IgD-negative memory B cell (primary cell): Measurements from ENCODE around the gene CERS1. TPM values are rescaled to one million over a fixed set of nuclear protein-coding genes. Genes with fewer than 3 reads are reported as not detected.

Experiments used
- H3K27ac Mint-ChIP-seq, 3 donors: one replicate each; pipeline ENCODE4 v1.8.0; 2020 to 2022; ENCODE audit warnings: mild to moderate bottlenecking in 3 of 3, mixed read lengths in 3 of 3, moderate library complexity in 1 of 3
- H3K27me3 Mint-ChIP-seq: one replicate; pipeline ENCODE4 v1.8.0; 2021; ENCODE audit warnings: mixed read lengths
- H3K36me3 Mint-ChIP-seq: one replicate; pipeline ENCODE4 v1.8.0; 2020; ENCODE audit warnings: mild to moderate bottlenecking, mixed read lengths
- H3K4me1 Mint-ChIP-seq, 3 donors: one replicate each; pipeline ENCODE4 v1.8.0; 2020 to 2022; ENCODE audit warnings: mixed read lengths in 3 of 3, mild to moderate bottlenecking in 1 of 3
- H3K4me3 Mint-ChIP-seq, 4 donors: one replicate each; pipeline ENCODE4 v1.8.0; 2020 to 2022; ENCODE audit warnings: mild to moderate bottlenecking in 4 of 4, mixed read lengths in 4 of 4, moderate library complexity in 3 of 4
- H3K9me3 Mint-ChIP-seq, 3 donors: one replicate each; pipeline ENCODE4 v1.8.0; 2020 to 2021; ENCODE audit warnings: mixed read lengths in 3 of 3, mild to moderate bottlenecking in 1 of 3
- polyA plus RNA-seq: library from polyadenylated mRNA; unstranded; fragments of 300-500 nt; fragmentation: Illumina TruSeq; gene quantifications from one replicate; pipeline ENCODE4 v1.2.3, GENCODE V29; 2021

CERS1 gene
- polyA plus RNA-seq, 1 donor from 2014 or later: not detected

- no peak overlapping the region for H3K4me3 Mint-ChIP-seq
- no peaks in the 10 kb centered on the region for H3K36me3 Mint-ChIP-seq
- peak overlapping the region in 1 of 3 donors; percentile 46 for H3K27ac Mint-ChIP-seq
- H3K27me3 Mint-ChIP-seq: no peaks in the 10 kb centered on the region
- H3K9me3 Mint-ChIP-seq: no peaks in the 10 kb centered on the region
- H3K4me1 Mint-ChIP-seq: peaks cover 9 to 18% (median 11%) of the 10 kb centered on the region in 3 donors
Measured at GRCh38 chr19:18865106-18865972, 30.6 kb downstream of the CERS1 start.

DNA sequence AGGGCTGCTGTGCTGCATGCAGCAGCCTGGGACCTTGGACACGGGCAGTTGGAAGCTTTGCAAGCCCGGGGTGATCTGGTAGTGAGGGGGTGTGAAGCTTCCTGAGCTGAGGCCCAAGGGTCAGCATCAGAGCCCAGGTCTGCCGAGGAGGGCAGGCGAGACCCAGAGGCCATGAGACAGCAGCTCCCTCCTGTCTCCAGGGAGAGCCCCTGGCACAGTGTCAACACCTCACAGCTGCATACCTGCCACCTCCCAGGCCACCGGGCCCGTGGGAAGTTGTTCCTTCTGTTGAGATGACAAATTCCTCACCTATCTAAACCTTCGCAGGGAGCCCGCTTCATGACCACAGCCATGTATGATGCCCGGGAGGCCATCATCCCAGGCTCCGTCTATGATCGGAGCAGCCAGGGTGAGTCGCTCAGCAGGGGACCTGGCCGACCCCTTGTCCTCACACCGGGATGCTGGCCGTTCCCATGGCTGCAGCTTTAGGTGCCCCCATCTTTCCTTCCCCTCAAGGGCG, 32.1 kb downstream of the CERS1 start:
- peaks cover 8 to 20% (median 11%) of the 10 kb centered on the region in 3 donors for H3K4me1 Mint-ChIP-seq
- no peaks in the 10 kb centered on the region for H3K9me3 Mint-ChIP-seq
- H3K27ac Mint-ChIP-seq: no peak overlapping the region
- no peaks in the 10 kb centered on the region for H3K36me3 Mint-ChIP-seq
- no peak overlapping the region for H3K4me3 Mint-ChIP-seq
- H3K27me3 Mint-ChIP-seq: no peaks in the 10 kb centered on the region

DNA sequence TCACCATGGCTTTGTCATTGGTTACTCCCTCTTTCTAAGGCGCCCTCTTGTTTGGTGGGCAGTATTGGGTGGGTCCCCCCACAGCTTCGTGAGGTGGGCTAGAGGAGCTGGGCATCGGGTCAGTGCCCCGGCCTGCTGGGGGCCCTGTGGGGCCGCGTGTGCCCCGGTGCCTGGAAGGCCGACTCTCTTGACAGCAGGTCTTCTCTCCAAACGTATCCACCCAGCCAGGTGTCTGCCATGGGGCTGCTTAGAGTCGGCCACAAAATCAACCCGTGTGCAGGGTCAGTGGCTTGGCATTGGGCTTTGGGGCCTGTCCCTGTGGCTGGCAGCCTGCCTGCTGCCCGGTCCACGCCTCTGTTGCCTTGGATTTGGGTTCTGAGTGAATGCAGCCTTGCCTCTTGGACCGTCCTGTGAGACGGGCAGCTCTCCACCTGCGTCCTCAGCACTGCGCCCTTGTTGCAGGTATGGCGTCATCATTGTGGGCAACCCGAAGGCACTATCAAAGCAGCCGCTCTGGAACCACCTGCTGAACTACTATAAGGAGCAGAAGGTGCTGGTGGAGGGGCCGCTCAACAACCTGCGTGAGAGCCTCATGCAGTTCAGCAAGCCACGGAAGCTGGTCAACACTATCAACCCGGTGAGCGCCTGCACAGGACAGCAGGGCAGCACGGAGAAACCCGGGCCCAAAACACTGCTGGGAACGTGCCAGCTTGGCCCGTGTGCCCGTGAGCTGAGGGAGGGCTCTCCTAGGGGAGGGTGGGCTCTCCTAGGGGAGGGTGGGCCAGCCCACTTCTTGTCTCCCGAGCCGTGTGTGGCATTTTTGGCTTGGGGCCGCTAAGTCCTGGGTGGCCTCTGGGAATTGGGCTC, 32.7 kb downstream of the CERS1 start:
- H3K36me3 Mint-ChIP-seq: no peaks in the 10 kb centered on the region
- H3K4me3 Mint-ChIP-seq: no peak overlapping the region
- H3K27me3 Mint-ChIP-seq: no peaks in the 10 kb centered on the region
- peaks cover 8 to 20% (median 11%) of the 10 kb centered on the region in 3 donors for H3K4me1 Mint-ChIP-seq
- peak overlapping the region in 1 of 3 donors; percentile 43 for H3K27ac Mint-ChIP-seq
- H3K9me3 Mint-ChIP-seq: no peaks in the 10 kb centered on the region

DNA sequence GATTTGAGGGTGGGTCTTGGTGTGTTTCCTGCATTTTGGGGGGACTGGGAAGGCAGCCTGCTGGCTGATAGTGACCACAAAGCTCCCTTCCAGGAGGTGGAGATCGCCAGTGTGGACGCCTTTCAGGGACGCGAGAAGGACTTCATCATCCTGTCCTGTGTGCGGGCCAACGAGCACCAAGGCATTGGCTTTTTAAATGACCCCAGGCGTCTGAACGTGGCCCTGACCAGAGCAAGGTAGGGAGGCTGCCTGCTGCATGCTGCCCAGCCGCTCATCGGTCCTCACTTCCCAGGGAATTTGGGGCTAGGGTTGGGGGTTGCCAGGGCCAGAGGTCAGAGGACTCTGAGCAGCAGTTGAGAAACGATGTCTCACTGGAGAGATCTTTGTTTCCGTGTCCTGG, 34.0 kb downstream of the CERS1 start:
- H3K27ac Mint-ChIP-seq: no peak overlapping the region
- H3K27me3 Mint-ChIP-seq: no peaks in the 10 kb centered on the region
- H3K4me3 Mint-ChIP-seq: no peak overlapping the region
- H3K9me3 Mint-ChIP-seq: no peaks in the 10 kb centered on the region
- peaks cover 8 to 20% (median 11%) of the 10 kb centered on the region in 3 donors for H3K4me1 Mint-ChIP-seq
- H3K36me3 Mint-ChIP-seq: no peaks in the 10 kb centered on the region

DNA sequence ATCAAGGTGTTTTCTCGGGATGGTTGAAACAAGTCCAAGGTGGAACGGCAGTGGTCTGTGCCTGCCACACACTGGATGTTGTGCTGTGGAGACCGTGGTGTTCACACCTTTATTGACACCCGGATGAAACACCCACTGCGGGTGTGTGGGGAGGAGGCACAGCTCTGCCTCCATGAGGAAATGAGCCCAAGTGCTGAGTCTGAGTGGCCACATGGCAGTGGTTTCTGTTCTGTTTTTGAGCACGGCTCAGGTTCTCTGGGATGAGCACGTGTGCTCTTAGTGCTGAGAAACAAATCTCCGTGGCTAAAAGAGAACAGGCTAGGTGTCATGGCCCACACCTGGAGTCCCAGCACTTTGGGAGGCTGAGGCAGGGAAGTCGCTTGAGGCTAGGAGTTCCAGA, 34.7 kb downstream of the CERS1 start:
- Mint-ChIP-seq H3K27ac (peak overlapping the region; percentile 27 to 73 (median 53)), H3K27me3 (no peaks in the 10 kb centered on the region), H3K4me1 (peaks cover 8 to 18% (median 11%) of the 10 kb centered on the region in 3 donors), H3K36me3 (no peaks in the 10 kb centered on the region), H3K4me3 (peak overlapping the region in 2 of 4 donors; percentile 20 to 63), H3K9me3 (no peaks in the 10 kb centered on the region)

DNA sequence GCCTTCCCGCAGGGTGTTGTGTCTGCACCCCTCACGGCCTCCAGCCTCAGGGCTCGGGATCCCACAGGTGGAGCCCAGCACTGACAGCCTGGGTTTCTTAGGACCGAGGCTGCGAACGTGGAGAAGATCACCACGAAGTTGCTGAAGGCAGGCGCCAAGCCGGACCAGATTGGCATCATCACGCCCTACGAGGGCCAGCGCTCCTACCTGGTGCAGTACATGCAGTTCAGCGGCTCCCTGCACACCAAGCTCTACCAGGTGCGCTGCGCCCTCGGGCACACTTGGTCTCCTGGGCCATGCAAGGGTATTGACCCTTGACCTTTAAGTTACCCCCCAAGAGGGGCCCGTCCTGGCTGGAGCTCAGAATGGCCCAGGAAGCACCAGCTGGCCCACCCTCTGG, 35.2 kb downstream of the CERS1 start:
- H3K27me3 Mint-ChIP-seq: no peaks in the 10 kb centered on the region
- H3K4me3 Mint-ChIP-seq: peak overlapping the region in 1 of 4 donors; percentile 47
- H3K27ac Mint-ChIP-seq: peak overlapping the region in 1 of 3 donors; percentile 73
- H3K36me3 Mint-ChIP-seq: no peaks in the 10 kb centered on the region
- H3K9me3 Mint-ChIP-seq: no peaks in the 10 kb centered on the region
- peaks cover 8 to 18% (median 11%) of the 10 kb centered on the region in 3 donors for H3K4me1 Mint-ChIP-seq

- Mint-ChIP-seq H3K9me3 (no peaks in the 10 kb centered on the region), H3K27me3 (no peaks in the 10 kb centered on the region), H3K27ac (no peak overlapping the region), H3K4me3 (no peak overlapping the region), H3K4me1 (peaks cover 8 to 18% (median 11%) of the 10 kb centered on the region in 3 donors), H3K36me3 (no peaks in the 10 kb centered on the region)
Measured at GRCh38 chr19:18860302-18860700, 35.7 kb downstream of the CERS1 start.

- Mint-ChIP-seq H3K36me3 (no peaks in the 10 kb centered on the region), H3K4me1 (peaks cover 8 to 18% (median 11%) of the 10 kb centered on the region in 3 donors), H3K9me3 (no peaks in the 10 kb centered on the region), H3K4me3 (no peak overlapping the region), H3K27me3 (no peaks in the 10 kb centered on the region), H3K27ac (no peak overlapping the region)
Measured at GRCh38 chr19:18859676-18860301, 36.2 kb downstream of the CERS1 start.

- Mint-ChIP-seq H3K27me3 (no peaks in the 10 kb centered on the region), H3K36me3 (peaks cover 2% of the 10 kb centered on the region), H3K4me3 (peak overlapping the region in 1 of 4 donors; percentile 65), H3K27ac (no peak overlapping the region), H3K4me1 (peaks cover 8 to 18% (median 11%) of the 10 kb centered on the region in 3 donors), H3K9me3 (no peaks in the 10 kb centered on the region)
Measured at GRCh38 chr19:18858906-18859646, 36.9 kb downstream of the CERS1 start.

- Mint-ChIP-seq H3K9me3 (no peaks in the 10 kb centered on the region), H3K27me3 (no peaks in the 10 kb centered on the region), H3K36me3 (peaks cover 4% of the 10 kb centered on the region), H3K27ac (no peak overlapping the region), H3K4me3 (no peak overlapping the region), H3K4me1 (peaks cover 8 to 16% (median 11%) of the 10 kb centered on the region in 3 donors)
Measured at GRCh38 chr19:18857223-18857622, 38.7 kb downstream of the CERS1 start.

DNA sequence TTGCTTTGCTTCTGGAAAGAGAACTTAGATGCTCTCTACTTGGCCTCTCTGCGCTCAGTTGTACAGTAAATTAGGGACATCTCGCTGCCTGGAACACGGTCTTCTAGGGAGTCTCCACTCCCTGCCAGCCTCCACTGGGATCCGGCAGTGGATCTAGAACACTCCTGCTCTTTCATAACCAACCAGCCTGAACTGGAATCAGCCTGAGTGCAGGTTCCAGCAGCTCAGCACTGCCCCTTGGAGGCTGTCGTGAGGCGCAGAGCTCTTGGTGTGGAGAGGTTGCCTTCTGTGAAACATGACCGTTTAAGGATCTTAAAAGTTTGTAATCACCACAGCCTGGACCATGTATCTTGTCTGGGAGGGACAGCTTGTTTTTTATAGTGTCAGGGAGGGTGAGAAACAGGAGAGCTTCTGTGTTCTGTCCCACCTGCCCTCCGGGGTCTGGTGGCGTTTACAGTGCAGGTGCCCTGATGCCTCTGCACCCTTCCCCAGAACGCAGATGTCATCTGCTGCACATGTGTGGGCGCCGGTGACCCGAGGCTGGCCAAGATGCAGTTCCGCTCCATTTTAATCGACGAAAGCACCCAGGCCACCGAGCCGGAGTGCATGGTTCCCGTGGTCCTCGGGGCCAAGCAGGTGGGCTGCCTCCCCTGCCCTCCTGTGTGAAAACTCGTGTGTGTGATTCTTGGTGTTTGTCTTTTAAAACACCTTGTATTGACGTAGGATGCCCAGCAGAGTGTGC, 39.4 kb downstream of the CERS1 start:
- H3K4me1 Mint-ChIP-seq: peaks cover 8 to 14% (median 11%) of the 10 kb centered on the region in 3 donors
- no peaks in the 10 kb centered on the region for H3K9me3 Mint-ChIP-seq
- peaks cover 4% of the 10 kb centered on the region for H3K36me3 Mint-ChIP-seq
- H3K27me3 Mint-ChIP-seq: no peaks in the 10 kb centered on the region
- peak overlapping the region in 2 of 3 donors; percentile 35 for H3K27ac Mint-ChIP-seq
- no peak overlapping the region for H3K4me3 Mint-ChIP-seq

DNA sequence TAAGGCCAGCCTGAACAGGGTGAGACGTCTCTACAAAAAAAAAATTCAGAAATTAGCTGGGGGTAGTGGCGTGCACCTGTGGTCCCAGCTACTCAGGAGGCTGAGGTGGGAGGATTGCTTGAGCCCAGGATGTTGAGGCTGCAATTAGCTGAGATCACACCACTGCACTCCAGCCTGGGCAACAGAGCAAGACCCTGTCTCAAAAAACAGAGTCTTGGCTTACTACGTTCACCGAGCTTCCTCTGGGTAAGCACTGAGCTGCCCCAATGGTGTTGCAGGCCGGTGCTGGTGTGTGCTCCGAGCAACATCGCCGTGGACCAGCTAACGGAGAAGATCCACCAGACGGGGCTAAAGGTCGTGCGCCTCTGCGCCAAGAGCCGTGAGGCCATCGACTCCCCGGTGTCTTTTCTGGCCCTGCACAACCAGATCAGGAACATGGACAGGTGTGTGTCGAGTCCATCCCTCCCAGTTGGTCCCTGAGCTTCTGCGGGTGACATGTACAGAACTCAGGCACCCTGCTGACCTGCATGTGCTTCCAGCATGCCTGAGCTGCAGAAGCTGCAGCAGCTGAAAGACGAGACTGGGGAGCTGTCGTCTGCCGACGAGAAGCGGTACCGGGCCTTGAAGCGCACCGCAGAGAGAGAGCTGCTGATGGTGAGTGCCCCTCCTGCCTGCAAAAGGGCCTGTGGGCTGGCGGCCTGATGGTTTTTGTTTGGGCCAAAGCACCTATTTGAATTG, 40.1 kb downstream of the CERS1 start:
- Mint-ChIP-seq H3K4me1 (peaks cover 4 to 7% (median 4%) of the 10 kb centered on the region in 3 donors), H3K9me3 (no peaks in the 10 kb centered on the region), H3K27me3 (no peaks in the 10 kb centered on the region), H3K27ac (no peak overlapping the region), H3K4me3 (no peak overlapping the region), H3K36me3 (peaks cover 4% of the 10 kb centered on the region)

DNA sequence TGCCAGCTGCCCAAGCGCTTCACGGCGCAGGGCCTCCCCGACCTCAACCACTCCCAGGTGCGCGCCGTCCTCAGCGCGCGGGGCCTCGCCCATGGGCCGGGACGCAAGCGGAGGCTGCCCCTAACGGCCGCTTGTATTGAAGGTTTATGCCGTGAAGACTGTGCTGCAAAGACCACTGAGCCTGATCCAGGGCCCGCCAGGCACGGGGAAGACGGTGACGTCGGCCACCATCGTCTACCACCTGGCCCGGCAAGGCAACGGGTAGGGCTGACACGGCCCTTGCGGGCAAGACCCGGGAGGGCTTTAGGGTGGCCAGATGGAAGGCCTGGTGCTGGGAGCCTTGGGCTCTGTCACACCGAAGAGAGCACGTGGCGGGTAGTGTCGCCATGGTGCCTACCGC, 41.0 kb downstream of the CERS1 start:
- no peak overlapping the region for H3K4me3 Mint-ChIP-seq
- peaks cover 0 to 8% (median 7%) of the 10 kb centered on the region in 3 donors for H3K4me1 Mint-ChIP-seq
- no peaks in the 10 kb centered on the region for H3K27me3 Mint-ChIP-seq
- peaks cover 4% of the 10 kb centered on the region for H3K36me3 Mint-ChIP-seq
- peak overlapping the region in 1 of 3 donors; percentile 53 for H3K27ac Mint-ChIP-seq
- no peaks in the 10 kb centered on the region for H3K9me3 Mint-ChIP-seq
